Breast epithelium (tissue), 4 donors: ENCODE measurements around the gene FAU. TPM values are rescaled to one million over a fixed set of nuclear protein-coding genes. Genes with fewer than 3 reads are reported as not detected.

ENCODE experiments used
- DNase-seq, 2 donors: peaks; one replicate each; pipeline ENCODE4 v3.0.0-alpha.2; 2019; ENCODE audit warnings: low spot score in 2 of 2
- H3K27ac ChIP-seq, 2 donors: fragments of 200-600 bp; sonication (generic) in 1 of 2; one replicate each; pipeline ENCODE4 v1.5.1; 2016 to 2019; ENCODE audit warnings: mild to moderate bottlenecking in 1 of 2
- H3K27me3 ChIP-seq, 2 donors: fragments of 200-600 bp; sonication (generic) in 1 of 2; one replicate each; pipeline versions ENCODE4 v1.5.1 to v1.6.0; 2017 to 2019; ENCODE audit warnings: control low read depth in 1 of 2, mild to moderate bottlenecking in 1 of 2
- H3K36me3 ChIP-seq: fragments of 200-600 bp; one replicate; pipeline ENCODE4 v1.5.1; 2019
- H3K4me1 ChIP-seq, 2 donors: fragments of 200-600 bp; sonication (generic); one replicate each; pipeline ENCODE4 v1.5.1; 2016 to 2019; ENCODE audit warnings: control low read depth in 1 of 2
- H3K4me3 ChIP-seq, 3 donors: fragments of 200-600 bp; sonication (generic); 1 replicate in 2 of 3; 2 replicates in 1 of 3; pipeline ENCODE4 v1.5.1; 2016 to 2019; ENCODE audit warnings: mild to moderate bottlenecking in 3 of 3, moderate library complexity in 2 of 3
- H3K9me3 ChIP-seq, 2 donors: fragments of 200-600 bp; sonication (generic) in 1 of 2; one replicate each; pipeline ENCODE4 v1.5.1; 2016 to 2019; ENCODE audit warnings: control low read depth in 1 of 2
- POLR2A ChIP-seq: fragments of 450-650 bp; IDR thresholded peaks from one replicate; pipeline ENCODE4 v1.6.1; 2016; ENCODE audit warnings: antibody characterized with exemption, mild to moderate bottlenecking, moderate library complexity
- POLR2AphosphoS5 ChIP-seq, 3 donors: sonication (generic); formaldehyde crosslinking; IDR thresholded peaks; one replicate each; pipeline ENCODE4 v1.6.1; 2017; ENCODE audit warnings: antibody characterized with exemption in 3 of 3
- intact Hi-C: fragments of 100-400 bp; cut with DNase I; formaldehyde crosslinking; loops from one replicate; pipeline ENCODE4 v1.15.1; 2023; ENCODE audit warnings: low total_unique reads
- total RNA-seq, 3 donors: library from RNA; depleted of rRNA; stranded (reverse); fragments of >200 nt; gene quantifications; one replicate each; pipeline ENCODE4 v1.1.0, GENCODE V29; 2016
- TF ChIP-seq, protein P1 (sequence below), 3 donors: fragments of 450-650 bp; IDR thresholded peaks; one replicate each; pipeline ENCODE4 v1.5.1; 2016 to 2017; ENCODE audit warnings: antibody characterized with exemption in 3 of 3, mild to moderate bottlenecking in 3 of 3, moderate library complexity in 3 of 3

Gene FAU
- total RNA-seq, 3 donors from 2014 or later = 786 to 1,230 (median 855) TPM

DNA sequence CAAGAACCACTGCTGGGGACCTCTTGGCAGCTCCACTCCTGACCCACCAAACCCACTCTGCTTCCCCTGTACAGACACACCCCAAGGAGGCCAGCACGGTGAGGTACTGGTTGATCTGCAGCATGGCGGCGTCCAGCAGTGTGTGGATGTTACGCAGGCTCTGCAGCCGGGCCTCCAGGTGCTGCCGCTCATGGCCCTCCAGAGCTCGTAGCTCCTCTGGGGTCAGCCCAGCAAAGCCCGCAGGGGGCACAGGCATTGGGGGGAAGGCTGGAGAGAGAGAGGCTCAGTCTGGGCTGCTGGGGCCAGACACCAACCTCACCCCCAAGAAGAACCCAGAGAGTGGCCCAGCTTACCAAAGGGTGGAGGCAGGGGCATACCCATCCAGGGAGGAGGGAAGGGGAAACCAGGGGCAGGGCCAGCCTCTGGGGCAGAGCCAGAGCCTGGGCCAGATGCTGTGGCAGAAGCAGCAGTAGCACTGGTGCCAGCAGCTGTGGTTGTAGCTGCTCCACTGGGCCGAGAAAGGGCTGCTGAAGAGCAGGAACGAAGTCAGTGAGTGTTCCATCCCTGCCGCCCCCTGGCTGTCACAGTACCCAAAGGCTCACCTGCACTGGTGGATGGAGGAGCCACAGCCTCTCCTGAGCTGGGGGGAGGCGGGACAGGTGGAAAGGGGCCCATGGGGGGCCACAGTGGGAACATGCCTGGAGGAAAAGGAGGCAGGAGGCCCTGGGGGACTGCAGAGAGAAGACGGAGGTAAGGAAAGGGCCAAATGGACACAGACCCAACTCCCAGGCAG, 7.9 kb upstream of the FAU start:
- no peaks in the 10 kb centered on the region for H3K9me3 ChIP-seq
- DNase-seq = no peak
- peaks cover 6 to 14% of the 10 kb centered on the region in 2 donors for H3K4me1 ChIP-seq
- intact Hi-C loops = loop anchor here (10.0 kb wide), 1 partner anchor 55 kb away; the partner anchor contains the start of gene CAPN1
- H3K27me3 ChIP-seq = no peaks in the 10 kb centered on the region
- H3K4me3 ChIP-seq = no peak overlapping the region
- no peak overlapping the region for H3K27ac ChIP-seq
- TF ChIP-seq POLR2A (no peak), POLR2AphosphoS5 (IDR thresholded peaks at IDR 0.05) (no peak)
- TF ChIP-seq, protein P1, sequence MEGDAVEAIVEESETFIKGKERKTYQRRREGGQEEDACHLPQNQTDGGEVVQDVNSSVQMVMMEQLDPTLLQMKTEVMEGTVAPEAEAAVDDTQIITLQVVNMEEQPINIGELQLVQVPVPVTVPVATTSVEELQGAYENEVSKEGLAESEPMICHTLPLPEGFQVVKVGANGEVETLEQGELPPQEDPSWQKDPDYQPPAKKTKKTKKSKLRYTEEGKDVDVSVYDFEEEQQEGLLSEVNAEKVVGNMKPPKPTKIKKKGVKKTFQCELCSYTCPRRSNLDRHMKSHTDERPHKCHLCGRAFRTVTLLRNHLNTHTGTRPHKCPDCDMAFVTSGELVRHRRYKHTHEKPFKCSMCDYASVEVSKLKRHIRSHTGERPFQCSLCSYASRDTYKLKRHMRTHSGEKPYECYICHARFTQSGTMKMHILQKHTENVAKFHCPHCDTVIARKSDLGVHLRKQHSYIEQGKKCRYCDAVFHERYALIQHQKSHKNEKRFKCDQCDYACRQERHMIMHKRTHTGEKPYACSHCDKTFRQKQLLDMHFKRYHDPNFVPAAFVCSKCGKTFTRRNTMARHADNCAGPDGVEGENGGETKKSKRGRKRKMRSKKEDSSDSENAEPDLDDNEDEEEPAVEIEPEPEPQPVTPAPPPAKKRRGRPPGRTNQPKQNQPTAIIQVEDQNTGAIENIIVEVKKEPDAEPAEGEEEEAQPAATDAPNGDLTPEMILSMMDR (IDR thresholded peaks at IDR 0.05) = no peak
- peaks cover 48% of the 10 kb centered on the region for H3K36me3 ChIP-seq

DNA sequence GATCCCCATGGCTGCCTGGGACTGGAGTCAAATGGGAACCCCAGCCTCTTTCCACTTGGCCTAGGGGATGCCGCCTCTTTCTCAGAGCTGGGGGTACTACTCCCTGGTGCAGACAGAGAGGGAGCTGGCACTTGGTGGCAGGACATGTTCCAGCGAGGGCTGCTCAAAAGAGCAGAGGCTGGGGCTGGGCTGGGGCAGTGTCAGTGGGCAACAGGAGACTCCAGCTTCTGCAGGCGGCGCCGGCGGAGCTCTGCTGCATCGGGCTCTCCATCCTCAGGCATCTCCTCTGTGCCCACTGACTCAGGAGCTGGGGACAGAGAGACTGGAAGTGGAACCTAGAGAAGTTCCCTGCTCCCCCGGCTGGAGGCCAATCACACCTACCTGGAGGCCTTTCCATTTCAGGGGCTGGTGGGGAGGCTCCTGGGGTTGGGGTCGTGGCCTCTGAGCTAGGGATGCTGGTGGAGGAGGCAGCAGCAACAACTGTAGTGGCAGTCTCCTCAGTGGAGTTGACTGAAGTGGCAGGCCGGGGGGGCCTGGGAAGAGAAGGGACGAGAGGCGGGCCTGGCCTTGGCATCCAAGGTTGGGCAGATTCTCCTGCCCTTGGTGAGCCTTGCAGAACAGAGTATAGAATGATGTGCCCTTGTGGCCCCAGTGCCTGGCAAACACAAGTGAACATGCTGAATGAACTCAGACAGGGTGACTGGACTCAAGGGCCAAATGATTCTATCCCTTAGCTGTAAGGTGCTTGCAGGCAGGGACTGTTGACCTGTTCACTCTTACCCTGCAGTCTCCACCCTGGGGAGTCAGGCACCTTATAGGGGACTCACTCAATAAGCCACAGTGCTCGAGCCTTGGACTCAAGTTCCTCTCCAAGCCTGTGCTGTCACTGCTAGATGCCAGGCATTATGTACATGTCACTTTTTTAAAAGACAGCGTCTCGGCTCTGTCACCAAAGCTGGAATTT, 6.5 kb upstream of the FAU start:
- intact Hi-C loops = loop anchor here (10.0 kb wide), 1 partner anchor 56 kb away; the partner anchor contains the start of gene CAPN1

DNA sequence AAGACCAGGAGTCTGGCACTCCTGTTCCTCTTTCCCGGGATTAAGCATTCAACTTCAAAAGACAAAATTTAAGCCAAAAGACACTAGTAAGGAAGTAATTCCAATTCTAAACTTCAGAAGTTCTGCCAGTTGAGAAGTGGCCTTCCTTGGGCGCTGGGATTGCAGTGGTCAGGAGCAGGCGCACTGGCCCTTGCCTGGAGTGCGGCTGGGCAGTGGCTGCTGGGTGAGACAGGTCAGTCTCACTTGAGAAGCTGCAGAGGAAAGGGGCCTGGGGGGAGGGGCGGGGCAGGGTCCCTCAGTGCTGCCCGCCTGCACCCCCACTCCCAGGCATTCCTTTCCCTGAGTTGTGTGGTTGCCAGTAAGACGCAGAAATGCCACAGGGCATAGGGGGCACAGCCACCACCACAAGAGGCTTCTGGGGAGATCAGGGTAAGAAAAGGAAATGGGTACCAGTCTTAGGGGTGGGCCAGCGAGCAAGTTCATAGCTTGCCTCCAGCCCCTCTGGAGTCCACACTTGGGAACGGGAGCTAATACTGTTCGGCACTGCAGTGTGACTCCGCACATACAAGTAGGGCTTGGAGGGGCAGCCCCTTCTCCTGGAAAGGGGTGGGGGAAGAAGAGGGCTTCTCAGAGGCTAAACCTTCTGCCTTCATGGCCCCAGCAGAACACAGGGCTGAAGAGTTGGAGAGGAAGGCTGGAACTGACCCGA, 5.7 kb upstream of the FAU start:
- H3K27me3 ChIP-seq = no peaks in the 10 kb centered on the region
- peaks cover 48% of the 10 kb centered on the region for H3K36me3 ChIP-seq
- no peak overlapping the region for H3K27ac ChIP-seq
- TF ChIP-seq, protein P1 (IDR thresholded peaks at IDR 0.05) = no peak
- peaks cover 0 to 4% of the 10 kb centered on the region in 2 donors for H3K4me1 ChIP-seq
- DNase-seq = no peak
- intact Hi-C loops = loop anchor here (10.0 kb wide), 1 partner anchor 57 kb away; the partner anchor contains the start of gene CAPN1
- H3K9me3 ChIP-seq = no peaks in the 10 kb centered on the region
- H3K4me3 ChIP-seq = no peak overlapping the region

More for the DNA sequence above, 6.5 kb upstream of the FAU start:
- peaks cover 6 to 13% of the 10 kb centered on the region in 2 donors for H3K4me1 ChIP-seq
- no peaks in the 10 kb centered on the region for H3K27me3 ChIP-seq
- no peak overlapping the region for H3K4me3 ChIP-seq
- H3K36me3 ChIP-seq = peaks cover 48% of the 10 kb centered on the region
- TF ChIP-seq POLR2A (no peak), POLR2AphosphoS5 (IDR thresholded peaks at IDR 0.05) (no peak)
- H3K9me3 ChIP-seq = no peaks in the 10 kb centered on the region
- no peak for DNase-seq
- H3K27ac ChIP-seq = no peak overlapping the region

DNA sequence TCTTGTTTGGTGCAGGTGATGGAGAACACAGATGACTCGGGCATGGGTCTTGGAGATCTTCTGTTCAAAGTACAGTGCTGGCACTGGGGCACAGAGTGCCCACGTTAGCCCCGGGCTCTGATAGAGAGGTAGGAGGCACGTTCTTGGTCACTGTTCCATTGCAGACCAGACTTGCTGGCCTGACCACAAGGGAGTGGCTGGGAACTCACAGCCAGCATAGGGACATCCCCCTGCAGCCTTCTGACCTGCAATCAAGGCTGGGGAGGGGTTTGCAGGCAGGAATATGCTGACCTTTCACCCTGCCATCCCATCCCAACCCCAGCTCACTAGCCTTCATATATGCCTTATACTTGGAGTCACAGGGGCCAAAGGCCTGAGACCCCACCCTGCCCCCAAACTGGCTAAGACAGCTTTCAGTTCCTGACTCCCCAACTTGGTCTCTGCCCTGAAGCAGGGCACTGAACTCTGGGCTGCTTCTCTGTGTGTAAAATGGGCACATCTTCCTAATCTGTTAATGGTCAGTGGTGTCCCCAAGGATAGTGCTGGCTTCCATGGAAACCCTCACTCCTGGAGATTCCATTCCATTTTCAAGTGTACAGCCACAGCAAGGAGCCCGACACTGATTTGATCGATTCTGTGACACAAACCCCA, 4.8 kb upstream of the FAU start:
- Histone ChIP-seq H3K4me1 (no peaks in the 10 kb centered on the region), H3K36me3 (peaks cover 44% of the 10 kb centered on the region), H3K9me3 (no peaks in the 10 kb centered on the region), H3K27me3 (no peaks in the 10 kb centered on the region), H3K4me3 (no peak overlapping the region), H3K27ac (no peak overlapping the region)
- no peak for DNase-seq
- TF ChIP-seq, protein P1 (IDR thresholded peaks at IDR 0.05) = no peak
- TF ChIP-seq POLR2A = no peak
- no peak for TF ChIP-seq POLR2AphosphoS5 (IDR thresholded peaks at IDR 0.05)
- intact Hi-C loops = loop anchor here (10.0 kb wide), 1 partner anchor 58 kb away; the partner anchor contains the start of gene CAPN1
